Kidney glomerular epithelial cell (primary cell): ENCODE data around the gene TMEM86B.

Source experiments
- DNase-seq: peaks from one replicate; lab custom pipeline; 2025; lab: John Stamatoyannopoulos, UW

The TMEM86B gene

GRCh38 chr19:55257461-55258420, 29.2 kb upstream of the TMEM86B start:
- peak; percentile 19 for DNase-seq

- DNase-seq = no peak
Observed at GRCh38 chr19:55256562-55257460, 28.2 kb upstream of the TMEM86B start.

- DNase-seq = peak; percentile 9
Observed at GRCh38 chr19:55255618-55256423, 27.3 kb upstream of the TMEM86B start.

GRCh38 chr19:55254625-55254977, 26.0 kb upstream of the TMEM86B start:
- no peak for DNase-seq

- no peak for DNase-seq
Observed at GRCh38 chr19:55253842-55254624, 25.5 kb upstream of the TMEM86B start.

GRCh38 chr19:55252760-55253663, 24.4 kb upstream of the TMEM86B start:
- no peak for DNase-seq

- DNase-seq = peak; percentile 39
Observed at GRCh38 chr19:55251341-55252081, 22.9 kb upstream of the TMEM86B start.

GRCh38 chr19:55250262-55251036, 21.9 kb upstream of the TMEM86B start:
- DNase-seq = no peak

- DNase-seq = no peak
Observed at GRCh38 chr19:55249841-55250240, 21.3 kb upstream of the TMEM86B start.

- DNase-seq = no peak
Observed at GRCh38 chr19:55248704-55249103, 20.1 kb upstream of the TMEM86B start.

GRCh38 chr19:55248166-55248675, 19.7 kb upstream of the TMEM86B start:
- DNase-seq = no peak

- peak; percentile 24 for DNase-seq
Observed at GRCh38 chr19:55247621-55248099, 19.1 kb upstream of the TMEM86B start.

- no peak for DNase-seq
Observed at GRCh38 chr19:55246462-55247451, 18.2 kb upstream of the TMEM86B start.

- DNase-seq = no peak
Observed at GRCh38 chr19:55245236-55245904, 16.8 kb upstream of the TMEM86B start.

- no peak for DNase-seq
Observed at GRCh38 chr19:55244004-55244680, 15.6 kb upstream of the TMEM86B start.

- no peak for DNase-seq
Observed at GRCh38 chr19:55242517-55242916, 14.0 kb upstream of the TMEM86B start.
